Right renal cortex interstitium (tissue), 3 donors: Measurements from ENCODE around the gene GALNT2. TPM values are rescaled to one million over a fixed set of nuclear protein-coding genes. Genes with fewer than 3 reads are reported as not detected.

Experiments used
- DNase-seq, 3 donors: peaks; one replicate each; pipeline ENCODE4 v3.0.0-alpha.2; 2013; ENCODE audit warnings: low read depth in 3 of 3, low spot score in 2 of 3
- polyA plus RNA-seq, 3 donors: library from polyadenylated mRNA; unstranded; fragments of 120-200 nt; gene quantifications; one replicate each; pipeline ENCODE4 v1.2.1, GENCODE V29; 2013; ENCODE audit not compliant: insufficient read length in 3 of 3

Gene GALNT2
- polyA plus RNA-seq, 3 donors = 51.5 to 57.6 (median 55.4) TPM

GRCh38 chr1:230243583-230244353, 176.7 kb downstream of the GALNT2 start:
- DNase-seq = no peak

GRCh38 chr1:230246551-230246950, 179.5 kb downstream of the GALNT2 start:
- DNase-seq = no peak

- DNase-seq = no peak
Observed at GRCh38 chr1:230248016-230248888, 181.2 kb downstream of the GALNT2 start.

- no peak for DNase-seq
Observed at GRCh38 chr1:230248889-230249270, 181.8 kb downstream of the GALNT2 start.

GRCh38 chr1:230249695-230250480, 182.8 kb downstream of the GALNT2 start:
- no peak for DNase-seq

- DNase-seq = no peak
Observed at GRCh38 chr1:230250666-230251065, 183.6 kb downstream of the GALNT2 start.

- no peak for DNase-seq
Observed at GRCh38 chr1:230251644-230252191, 184.7 kb downstream of the GALNT2 start.

GRCh38 chr1:230253150-230253549, 186.1 kb downstream of the GALNT2 start:
- DNase-seq = no peak

GRCh38 chr1:230254265-230254664, 187.2 kb downstream of the GALNT2 start:
- no peak for DNase-seq

GRCh38 chr1:230255116-230255515, 188.1 kb downstream of the GALNT2 start:
- no peak for DNase-seq

- DNase-seq = no peak
Observed at GRCh38 chr1:230255991-230256390, 189.0 kb downstream of the GALNT2 start.

GRCh38 chr1:230256896-230257295, 189.9 kb downstream of the GALNT2 start:
- no peak for DNase-seq

- DNase-seq = no peak
Observed at GRCh38 chr1:230259621-230260020, 192.6 kb downstream of the GALNT2 start.

- DNase-seq = no peak
Observed at GRCh38 chr1:230260831-230261230, 193.8 kb downstream of the GALNT2 start.

- no peak for DNase-seq
Observed at GRCh38 chr1:230261928-230262650, 195.1 kb downstream of the GALNT2 start.

GRCh38 chr1:230262867-230263567, 196.0 kb downstream of the GALNT2 start:
- no peak for DNase-seq

- no peak for DNase-seq
Observed at GRCh38 chr1:230263568-230264195, 196.6 kb downstream of the GALNT2 start.

GRCh38 chr1:230264342-230264741, 197.3 kb downstream of the GALNT2 start:
- no peak for DNase-seq
